Activated naive CD8-positive, alpha-beta T cell treated with anti-CD3 and anti-CD28 coated beads for 36 hours (primary cell): Measurements from ENCODE around the gene ETV6. TPM values are rescaled to one million over a fixed set of nuclear protein-coding genes. Genes with fewer than 3 reads are reported as not detected.
"Not testable (repeated sequence)": the region's sequence is repeated elsewhere in the genome, so short reads cannot be mapped to it uniquely, and the experiment has no call there.

Experiments
- DNase-seq: peaks from one replicate; pipeline ENCODE4 v3.0.0; 2021
- H3K27ac Mint-ChIP-seq: one replicate; pipeline ENCODE4 v1.8.0; 2022; ENCODE audit warnings: mild to moderate bottlenecking, moderate library complexity, mixed read lengths
- H3K27me3 Mint-ChIP-seq: one replicate; pipeline ENCODE4 v1.8.0; 2022; ENCODE audit warnings: mild to moderate bottlenecking, mixed read lengths
- H3K36me3 Mint-ChIP-seq: one replicate; pipeline ENCODE4 v1.8.0; 2021; ENCODE audit warnings: mild to moderate bottlenecking, mixed read lengths
- H3K4me1 Mint-ChIP-seq: one replicate; pipeline ENCODE4 v1.8.0; 2021; ENCODE audit warnings: mixed read lengths
- H3K4me3 Mint-ChIP-seq: one replicate; pipeline ENCODE4 v1.8.0; 2022; ENCODE audit warnings: mild to moderate bottlenecking, moderate library complexity, mixed read lengths
- H3K9me3 Mint-ChIP-seq: one replicate; pipeline ENCODE4 v1.8.0; 2022; ENCODE audit warnings: mixed read lengths
- total RNA-seq, 2 experiments: library from RNA; stranded (reverse); gene quantifications; one replicate each; pipeline ENCODE4 v1.2.3, GENCODE V29; 2021

Gene ETV6
- total RNA-seq, 2 experiments from 2014 or later, result 21.6 to 23.7 TPM

DNA sequence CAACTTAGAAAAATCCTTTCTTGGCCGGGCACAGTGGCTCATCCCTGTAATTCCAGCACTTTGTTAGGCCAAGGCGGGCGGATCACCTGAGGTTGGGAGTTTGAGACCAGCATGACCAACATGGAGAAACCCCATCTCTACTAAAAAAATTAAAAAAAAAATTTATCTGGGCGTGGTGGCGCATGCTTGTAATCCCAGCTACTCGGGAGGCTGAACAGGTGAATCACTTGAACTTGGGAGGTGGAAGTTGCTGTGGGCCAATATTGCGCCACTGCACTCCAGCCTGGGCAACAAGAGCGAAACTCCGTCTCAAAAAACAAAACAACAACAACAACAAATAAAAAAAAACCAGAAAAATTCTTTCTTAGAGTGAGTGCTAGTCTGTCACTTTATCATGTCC, 17.6 kb upstream of the ETV6 start:
- H3K27ac Mint-ChIP-seq, H3K4me1 Mint-ChIP-seq, H3K9me3 Mint-ChIP-seq, H3K36me3 Mint-ChIP-seq, H3K4me3 Mint-ChIP-seq, DNase-seq, H3K27me3 Mint-ChIP-seq: not testable (repeated sequence)

DNA sequence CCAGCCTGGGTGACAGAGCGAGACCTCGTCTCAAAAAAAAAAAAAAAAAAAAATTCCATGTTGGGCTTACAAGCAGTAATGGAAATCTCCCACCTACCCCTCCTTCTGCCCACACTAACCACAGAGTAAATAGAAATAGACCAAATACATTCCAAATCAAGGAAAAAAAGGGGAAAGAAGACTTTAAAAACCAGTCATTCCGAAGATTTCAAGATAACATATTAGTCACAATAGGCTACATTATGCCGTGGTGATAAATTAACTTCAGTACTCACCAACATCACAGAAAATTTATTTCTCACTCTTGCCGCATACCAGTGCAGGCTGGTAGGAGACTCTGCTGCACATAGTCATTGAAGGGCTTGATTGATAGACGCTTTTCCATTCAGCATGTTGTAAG, 15.5 kb upstream of the ETV6 start:
- no peak overlapping the region for H3K27ac Mint-ChIP-seq
- no peaks in the 10 kb centered on the region for H3K4me1 Mint-ChIP-seq
- H3K4me3 Mint-ChIP-seq, result no peak overlapping the region
- no peaks in the 10 kb centered on the region for H3K27me3 Mint-ChIP-seq
- no peak for DNase-seq
- H3K36me3 Mint-ChIP-seq, result no peaks in the 10 kb centered on the region
- peaks cover 7% of the 10 kb centered on the region for H3K9me3 Mint-ChIP-seq

DNA sequence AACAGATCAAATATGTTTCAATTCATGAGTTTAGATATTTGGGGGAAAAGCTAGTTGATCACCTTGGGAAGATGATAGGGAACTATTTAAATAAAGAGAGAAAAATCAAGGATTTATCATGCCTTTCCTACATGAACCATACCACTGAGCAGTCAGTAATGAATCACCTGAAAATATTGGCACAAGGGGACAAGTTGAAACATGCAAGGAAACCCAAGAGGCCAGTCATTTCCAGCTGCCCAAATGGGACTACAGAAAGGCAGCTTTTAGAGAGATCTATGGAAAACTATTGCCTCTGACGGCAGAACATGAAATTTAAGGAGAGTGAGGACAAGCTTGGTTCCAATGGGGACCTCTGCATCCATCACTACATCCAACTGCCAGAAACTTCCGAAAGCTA, 14.1 kb upstream of the ETV6 start:
- Mint-ChIP-seq H3K4me1 (no peaks in the 10 kb centered on the region), H3K36me3 (no peaks in the 10 kb centered on the region), H3K4me3 (no peak overlapping the region), H3K27me3 (no peaks in the 10 kb centered on the region), H3K27ac (no peak overlapping the region), H3K9me3 (peaks cover 7% of the 10 kb centered on the region)
- DNase-seq, result no peak

DNA sequence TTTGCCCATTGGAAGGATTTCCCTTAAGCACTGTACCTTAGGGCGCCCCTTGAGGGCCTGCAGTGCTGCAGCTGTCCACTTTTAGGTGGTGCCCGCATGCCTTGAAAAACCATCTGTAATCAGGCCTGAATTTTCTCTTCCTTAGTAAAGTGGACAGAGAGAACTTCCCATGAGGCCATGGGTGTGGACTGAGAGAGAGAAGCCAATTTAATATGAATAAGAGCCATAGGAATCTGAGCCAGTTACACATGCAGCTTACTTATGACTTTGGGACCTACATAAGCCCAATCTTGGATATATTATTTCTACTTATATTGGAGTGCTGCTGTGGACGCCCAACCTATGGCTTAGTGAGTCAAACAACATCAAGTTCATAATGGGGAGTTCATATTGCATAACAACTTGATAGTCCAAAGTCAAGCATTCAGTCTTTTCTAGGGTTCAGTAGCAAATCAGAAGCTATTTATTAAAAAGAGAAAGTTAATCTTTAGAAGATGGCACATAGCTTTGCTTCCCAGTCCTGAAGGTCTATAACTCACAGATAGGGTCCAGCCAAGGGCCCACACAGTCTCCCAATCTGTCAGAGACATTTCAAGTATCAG, 11.1 kb upstream of the ETV6 start:
- Mint-ChIP-seq H3K4me3 (no peak overlapping the region), H3K9me3 (peaks cover 7% of the 10 kb centered on the region), H3K36me3 (no peaks in the 10 kb centered on the region), H3K27me3 (no peaks in the 10 kb centered on the region), H3K27ac (no peak overlapping the region), H3K4me1 (peaks cover 4% of the 10 kb centered on the region)
- no peak for DNase-seq

DNA sequence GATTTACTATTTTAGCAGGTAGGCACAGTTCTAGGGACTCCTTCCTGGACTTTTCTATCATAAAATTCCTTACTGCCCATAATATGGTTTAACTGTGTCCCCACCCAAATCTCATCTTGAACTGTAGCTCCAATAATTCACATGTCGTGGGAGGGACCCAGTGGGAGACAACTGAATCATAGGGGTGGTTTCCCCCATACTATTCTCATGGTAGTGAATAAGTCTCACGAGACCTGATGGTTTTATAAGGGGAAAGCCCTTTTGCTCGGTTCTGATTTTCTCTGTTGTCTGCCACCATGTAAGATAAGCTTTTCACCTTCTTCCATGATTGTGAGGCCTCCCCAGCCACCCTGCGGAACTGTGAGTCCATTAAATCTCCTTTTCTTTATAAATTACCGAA, 10.0 kb upstream of the ETV6 start:
- no peaks in the 10 kb centered on the region for H3K36me3 Mint-ChIP-seq
- no peaks in the 10 kb centered on the region for H3K27me3 Mint-ChIP-seq
- peaks cover 7% of the 10 kb centered on the region for H3K9me3 Mint-ChIP-seq
- no peak overlapping the region for H3K4me3 Mint-ChIP-seq
- H3K4me1 Mint-ChIP-seq, result peaks cover 4% of the 10 kb centered on the region
- DNase-seq, result no peak
- no peak overlapping the region for H3K27ac Mint-ChIP-seq

DNA sequence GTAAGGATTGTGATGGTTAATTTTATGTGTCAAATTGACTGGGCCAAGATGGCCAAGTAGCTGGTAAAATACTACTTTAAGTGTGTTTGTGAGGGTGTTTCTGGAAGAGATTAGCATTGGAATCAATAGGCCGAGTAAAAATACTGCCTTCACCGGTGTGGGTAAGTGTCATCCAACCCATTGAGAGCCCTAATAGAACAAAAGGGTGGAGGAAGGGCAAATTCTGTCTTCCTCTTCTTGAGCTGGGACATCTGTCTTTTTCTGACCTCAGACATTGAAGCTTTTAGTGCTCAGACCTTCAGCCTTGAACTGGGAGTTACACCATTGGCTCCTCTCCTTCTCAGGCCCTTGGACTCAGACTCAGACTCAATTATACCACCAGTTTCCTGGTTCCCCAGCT, 8.0 kb upstream of the ETV6 start:
- Mint-ChIP-seq H3K4me1 (peaks cover 4% of the 10 kb centered on the region), H3K9me3 (peaks cover 3% of the 10 kb centered on the region), H3K36me3 (no peaks in the 10 kb centered on the region), H3K27ac (no peak overlapping the region), H3K27me3 (no peaks in the 10 kb centered on the region), H3K4me3 (no peak overlapping the region)
- DNase-seq, result no peak

DNA sequence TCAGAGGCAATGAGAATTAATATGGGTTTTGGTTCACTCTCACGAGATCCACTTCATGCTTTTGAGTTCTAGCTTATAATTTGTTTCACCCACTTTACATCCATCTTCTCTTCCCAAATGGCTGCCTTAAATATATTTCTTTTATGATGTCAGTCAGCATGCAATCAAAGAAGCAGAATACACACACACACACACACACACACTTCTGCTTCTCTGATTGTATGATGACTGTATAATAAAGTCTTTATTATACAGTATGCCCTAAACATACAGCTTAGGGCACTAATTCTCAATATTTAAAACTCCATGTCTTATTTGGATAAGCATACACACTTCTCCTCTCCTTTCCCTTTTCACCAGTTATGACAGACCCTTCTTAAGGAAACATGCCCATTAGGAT, 6.7 kb upstream of the ETV6 start:
- H3K9me3 Mint-ChIP-seq, result no peaks in the 10 kb centered on the region
- no peak overlapping the region for H3K4me3 Mint-ChIP-seq
- no peaks in the 10 kb centered on the region for H3K27me3 Mint-ChIP-seq
- DNase-seq, result no peak
- H3K36me3 Mint-ChIP-seq, result no peaks in the 10 kb centered on the region
- no peak overlapping the region for H3K27ac Mint-ChIP-seq
- peaks cover 6% of the 10 kb centered on the region for H3K4me1 Mint-ChIP-seq

DNA sequence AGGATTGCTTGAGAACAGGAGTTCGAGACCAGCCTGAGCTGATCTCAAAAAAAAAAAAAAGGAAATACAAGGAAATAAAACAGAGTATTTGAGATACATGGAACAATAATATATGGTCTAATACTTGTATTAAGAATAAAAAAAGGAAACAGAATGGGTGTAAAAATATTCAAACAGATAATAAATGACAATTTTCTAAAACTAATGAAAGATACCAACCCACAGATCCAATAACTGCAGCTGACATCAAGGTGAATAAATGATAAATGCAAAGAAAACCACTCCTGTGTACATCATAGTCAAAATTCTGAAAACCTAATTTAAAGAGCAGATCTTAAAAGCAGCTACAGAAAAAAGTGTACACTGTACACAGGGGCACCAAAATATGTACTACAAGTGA, 4.1 kb upstream of the ETV6 start:
- Mint-ChIP-seq H3K4me1 (peaks cover 11% of the 10 kb centered on the region), H3K36me3 (no peaks in the 10 kb centered on the region), H3K9me3 (no peaks in the 10 kb centered on the region), H3K27me3 (no peaks in the 10 kb centered on the region), H3K4me3 (no peak overlapping the region), H3K27ac (no peak overlapping the region)
- no peak for DNase-seq

DNA sequence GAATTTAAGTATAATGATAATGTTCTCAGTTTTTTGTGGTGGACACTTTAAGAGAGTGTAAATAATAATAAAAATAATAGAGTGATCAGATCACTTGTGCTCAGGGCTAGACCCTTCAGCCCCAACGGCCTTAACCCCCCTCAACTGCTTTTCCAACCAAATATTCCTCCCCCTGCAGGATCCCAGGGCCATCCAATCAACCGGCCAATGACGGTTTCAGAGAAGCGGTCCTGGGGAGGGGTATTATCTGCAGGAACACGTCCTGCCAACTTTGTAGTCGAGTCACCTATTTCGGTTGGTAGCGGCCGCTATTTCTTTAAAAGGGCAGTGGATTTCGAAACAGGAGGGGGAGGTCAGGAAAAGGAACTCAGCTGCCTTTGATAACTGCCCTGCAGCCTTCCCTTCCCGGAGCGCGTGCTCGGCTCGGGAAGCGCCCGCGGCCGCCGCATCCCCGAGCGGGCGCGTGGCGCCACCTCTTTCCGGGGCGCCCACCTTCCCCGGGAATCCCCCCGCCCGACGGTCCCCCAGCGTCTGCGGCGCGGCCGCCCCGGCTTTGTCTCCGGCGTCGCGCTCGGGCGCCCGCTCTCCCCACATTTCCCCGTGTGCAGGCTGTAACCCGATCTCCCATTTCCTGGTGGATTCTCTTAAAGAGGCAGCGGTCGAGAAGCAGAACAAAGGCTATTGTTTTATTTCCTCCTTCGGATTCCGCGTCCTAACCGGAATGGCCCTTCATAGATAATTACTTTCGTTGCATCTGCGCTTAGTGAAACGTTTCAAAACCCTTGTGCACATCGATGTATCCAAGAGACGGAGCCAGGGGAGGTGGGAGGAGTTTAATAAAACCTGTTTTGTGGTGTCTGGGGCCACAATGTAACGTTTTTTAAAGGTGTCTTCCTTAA, 711 bp upstream of the ETV6 start:
- Mint-ChIP-seq H3K4me3 (peak overlapping the region; percentile 86), H3K4me1 (peaks cover 27% of the 10 kb centered on the region), H3K9me3 (no peaks in the 10 kb centered on the region), H3K27ac (peak overlapping the region; percentile 97), H3K36me3 (peaks cover 3% of the 10 kb centered on the region), H3K27me3 (no peaks in the 10 kb centered on the region)
- DNase-seq, result peak; percentile 73

DNA sequence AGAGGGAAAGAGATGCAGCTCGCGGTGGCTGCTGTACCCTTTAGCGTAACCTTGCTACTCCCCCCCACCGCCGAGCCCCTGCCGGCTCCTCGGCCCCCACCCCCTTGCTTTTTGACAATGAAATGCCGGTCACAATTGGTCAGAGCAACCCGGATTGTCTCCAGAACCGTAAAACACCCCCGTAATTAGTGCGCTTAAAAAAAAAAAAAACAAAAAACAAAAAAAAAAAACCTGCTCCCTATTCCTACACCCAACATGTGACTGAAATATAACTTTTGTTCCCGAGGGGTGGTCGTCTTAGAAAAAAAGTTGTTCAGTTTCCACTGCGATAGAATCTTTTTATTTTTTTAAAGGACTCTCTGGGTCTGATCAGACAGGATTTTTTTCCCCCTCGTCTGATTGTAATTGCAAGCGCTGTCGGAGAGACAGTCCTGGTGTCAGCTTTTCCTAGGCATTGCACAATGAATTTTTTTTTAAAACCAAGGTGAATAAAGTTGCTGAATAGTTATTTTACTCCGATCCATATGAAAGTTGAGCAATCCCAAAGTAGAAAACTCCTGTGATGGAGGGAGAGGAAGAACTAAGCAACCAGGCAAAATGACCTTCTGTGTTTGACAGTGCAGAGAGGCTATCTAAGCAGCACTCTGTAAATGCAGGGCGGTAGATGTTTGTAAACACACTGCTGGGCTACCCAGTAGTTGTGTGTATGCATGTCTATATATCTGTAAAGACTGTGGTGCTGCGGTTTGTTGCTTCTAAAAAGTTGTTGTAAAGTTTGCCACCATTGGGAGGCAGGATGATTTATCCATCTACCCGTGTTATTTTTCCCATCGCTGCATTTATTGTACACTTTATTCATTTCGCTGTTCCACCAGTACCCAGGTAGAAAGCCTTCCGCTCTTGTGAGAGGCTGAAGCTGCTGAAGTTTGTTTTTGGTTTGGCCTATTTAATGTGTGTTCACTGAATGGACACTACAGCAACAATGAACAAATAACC, 1.1 kb downstream of the ETV6 start:
- H3K27me3 Mint-ChIP-seq, result no peaks in the 10 kb centered on the region
- peaks cover 3% of the 10 kb centered on the region for H3K36me3 Mint-ChIP-seq
- peaks cover 39% of the 10 kb centered on the region for H3K4me1 Mint-ChIP-seq
- peak overlapping the region; percentile 91 for H3K4me3 Mint-ChIP-seq
- H3K9me3 Mint-ChIP-seq, result no peaks in the 10 kb centered on the region
- DNase-seq, result no peak
- H3K27ac Mint-ChIP-seq, result peak overlapping the region; percentile 93

DNA sequence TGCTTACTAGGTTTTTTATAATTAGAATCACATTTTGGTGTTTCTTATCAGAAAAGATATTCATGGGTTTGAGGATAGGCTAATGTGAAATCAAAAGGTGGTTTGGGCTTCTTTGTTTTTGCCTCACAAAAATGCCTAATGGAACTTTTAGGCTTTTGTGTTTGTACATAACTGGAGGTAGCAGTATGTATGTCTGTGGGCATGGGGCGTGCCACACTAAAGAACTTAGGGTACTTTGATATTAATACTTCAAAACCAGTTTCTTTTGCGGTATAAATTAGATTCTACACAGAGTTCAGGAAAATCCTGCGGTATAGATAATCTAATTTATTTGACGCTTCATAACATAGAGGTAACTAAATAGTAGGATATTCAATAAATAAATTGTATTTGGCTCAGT, 1.9 kb downstream of the ETV6 start:
- H3K4me3 Mint-ChIP-seq, result peak overlapping the region; percentile 91
- peaks cover 42% of the 10 kb centered on the region for H3K4me1 Mint-ChIP-seq
- peaks cover 5% of the 10 kb centered on the region for H3K36me3 Mint-ChIP-seq
- no peaks in the 10 kb centered on the region for H3K27me3 Mint-ChIP-seq
- no peaks in the 10 kb centered on the region for H3K9me3 Mint-ChIP-seq
- H3K27ac Mint-ChIP-seq, result peak overlapping the region; percentile 93
- no peak for DNase-seq

DNA sequence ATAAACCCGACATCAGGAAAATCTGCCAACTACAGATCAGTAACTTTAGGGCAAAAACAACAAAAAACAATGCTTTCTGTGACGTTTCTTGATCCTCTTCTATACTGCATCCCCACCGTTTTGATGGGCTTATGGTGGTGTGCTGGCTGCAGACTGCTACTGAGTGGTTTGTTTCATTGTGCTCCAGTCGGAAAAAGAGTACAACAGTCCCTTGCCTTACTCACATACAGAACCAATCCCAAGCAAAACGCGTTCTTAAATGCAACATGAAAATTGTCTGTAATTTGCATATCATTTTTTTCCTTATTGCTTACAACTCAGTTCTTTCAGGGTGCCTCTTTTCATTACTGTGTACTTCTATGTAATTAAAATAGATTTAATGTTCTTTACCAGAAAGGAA, 2.3 kb downstream of the ETV6 start:
- Mint-ChIP-seq H3K4me1 (peaks cover 46% of the 10 kb centered on the region), H3K9me3 (no peaks in the 10 kb centered on the region), H3K27ac (peak overlapping the region; percentile 93), H3K27me3 (no peaks in the 10 kb centered on the region), H3K36me3 (peaks cover 8% of the 10 kb centered on the region), H3K4me3 (peak overlapping the region; percentile 91)
- DNase-seq, result no peak

DNA sequence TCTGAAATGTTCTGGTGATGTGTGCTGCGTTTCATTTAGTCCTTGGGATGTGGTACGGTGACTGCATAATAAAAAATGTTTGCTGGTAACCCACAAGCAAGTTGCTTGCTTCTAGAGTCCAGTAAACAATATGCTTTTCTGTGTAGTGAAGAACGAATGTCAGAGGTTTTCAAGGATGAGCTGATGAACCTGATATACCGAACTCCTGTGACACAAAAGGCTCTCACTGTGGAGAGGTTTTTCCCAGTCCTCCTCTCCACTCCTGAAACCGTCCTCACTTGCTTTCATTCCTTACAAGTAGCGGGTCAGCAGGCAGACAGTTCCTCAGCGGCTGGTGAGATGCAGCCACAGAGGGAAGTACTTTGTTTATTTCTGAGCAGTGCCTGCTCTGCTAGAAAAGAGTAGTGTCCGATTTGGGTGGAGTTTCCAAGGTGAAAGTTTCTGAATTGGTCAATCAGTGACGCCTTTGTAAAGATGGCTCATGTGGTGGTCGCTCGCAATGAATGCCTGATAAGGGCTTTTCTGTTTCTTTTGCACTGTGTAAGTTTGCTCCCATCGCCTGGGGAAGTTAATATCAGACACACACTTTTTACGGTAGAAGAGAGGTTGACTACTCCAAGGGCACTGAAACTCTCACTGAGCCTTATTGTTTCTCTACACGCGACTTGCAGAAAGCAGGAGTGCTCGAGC, 3.0 kb downstream of the ETV6 start:
- Mint-ChIP-seq H3K4me1 (peaks cover 50% of the 10 kb centered on the region), H3K4me3 (peak overlapping the region; percentile 91), H3K36me3 (peaks cover 13% of the 10 kb centered on the region), H3K27me3 (no peaks in the 10 kb centered on the region), H3K9me3 (no peaks in the 10 kb centered on the region), H3K27ac (peak overlapping the region; percentile 87)
- DNase-seq, result no peak

DNA sequence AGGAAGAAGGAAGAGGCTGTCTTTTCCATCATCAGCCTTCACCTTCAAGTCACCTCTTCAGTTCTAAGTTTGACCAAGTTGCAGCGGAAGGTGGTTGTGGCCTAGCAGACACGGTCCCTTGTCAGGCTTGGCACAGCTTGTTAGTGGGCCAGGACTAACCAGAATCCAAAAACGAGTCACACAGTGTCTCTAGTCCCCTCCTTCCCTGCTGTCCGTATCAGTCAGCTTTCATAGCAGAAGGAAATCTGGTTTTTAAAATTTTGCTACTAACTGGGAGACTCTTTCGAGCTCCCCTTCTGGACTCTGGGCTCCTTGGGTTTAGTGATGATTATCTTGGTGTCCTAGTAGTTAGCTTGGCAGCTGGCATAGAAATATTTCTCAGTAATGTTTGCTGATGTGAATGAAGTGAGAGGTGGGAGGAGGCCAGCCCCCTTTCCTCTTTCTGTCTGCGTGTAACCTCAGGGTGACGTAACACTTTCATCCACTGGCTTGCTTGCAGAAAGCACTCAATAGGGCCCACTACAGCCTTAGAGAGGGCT, 3.8 kb downstream of the ETV6 start:
- Mint-ChIP-seq H3K4me1 (peaks cover 52% of the 10 kb centered on the region), H3K27me3 (no peaks in the 10 kb centered on the region), H3K36me3 (peaks cover 18% of the 10 kb centered on the region), H3K27ac (peak overlapping the region; percentile 87), H3K4me3 (peak overlapping the region; percentile 91), H3K9me3 (no peaks in the 10 kb centered on the region)
- DNase-seq, result peak; percentile 57
